HEK293T (cell line): Measurements from ENCODE around the gene CCDC68.

Experiments used
- CTCF ChIA-PET: fragments of 350-600 bp; formaldehyde crosslinking; extraction: SDS; loops from one replicate; lab custom pipeline; 2021; ENCODE audit warnings: antibody characterized with exemption, inconsistent platforms; lab: Yijun Ruan, JAX
- POLR2A ChIA-PET: fragments of 350-600 bp; formaldehyde crosslinking; extraction: SDS; loops from one replicate; lab custom pipeline; 2020; ENCODE audit warnings: antibody characterized with exemption, inconsistent platforms; lab: Yijun Ruan, JAX
- DNase-seq: peaks from one replicate; pipeline ENCODE4 v3.0.0; 2012; ENCODE audit warnings: mixed read lengths; ENCODE audit errors: extremely low spot score
- ARNT ChIP-seq: fragments of 450-650 bp; IDR thresholded peaks from 2 replicates; pipeline ENCODE4 v1.6.1; 2017; ENCODE audit warnings: mild to moderate bottlenecking
- BHLHE40 ChIP-seq: fragments of 450-650 bp; IDR thresholded peaks from 2 replicates; pipeline ENCODE4 v1.6.1; 2016; ENCODE audit warnings: mild to moderate bottlenecking, moderate library complexity, borderline replicate concordance
- CTBP1 ChIP-seq: fragments of 450-650 bp; IDR thresholded peaks from 2 replicates; pipeline ENCODE4 v1.6.1; 2016; ENCODE audit warnings: borderline replicate concordance
- ELF4 ChIP-seq: fragments of 450-650 bp; IDR thresholded peaks from 2 replicates; pipeline ENCODE4 v1.6.1; 2017; ENCODE audit warnings: antibody characterized with exemption
- FOXA1 ChIP-seq: fragments of 450-650 bp; IDR thresholded peaks from 2 replicates; pipeline ENCODE4 v1.6.1; 2016; ENCODE audit warnings: mild to moderate bottlenecking
- FOXK2 ChIP-seq: fragments of 450-650 bp; IDR thresholded peaks from 2 replicates; pipeline ENCODE4 v1.6.1; 2016; ENCODE audit warnings: mild to moderate bottlenecking
- FOXM1 ChIP-seq: fragments of 450-650 bp; IDR thresholded peaks from 2 replicates; pipeline ENCODE4 v1.6.1; 2017; ENCODE audit warnings: mild to moderate bottlenecking, borderline replicate concordance
- HDGF ChIP-seq: fragments of 450-650 bp; IDR thresholded peaks from 2 replicates; pipeline ENCODE4 v1.6.1; 2017; ENCODE audit warnings: antibody characterized with exemption, borderline replicate concordance
- L3MBTL2 ChIP-seq: fragments of 450-650 bp; conservative IDR thresholded peaks from 2 replicates; pipeline ENCODE4 v1.6.1; 2016; ENCODE audit warnings: mild to moderate bottlenecking
- LEF1 ChIP-seq: fragments of 450-650 bp; IDR thresholded peaks from 2 replicates; pipeline ENCODE4 v1.6.1; 2017; ENCODE audit warnings: mild to moderate bottlenecking, borderline replicate concordance
- NFRKB ChIP-seq: fragments of 450-650 bp; IDR thresholded peaks from 2 replicates; pipeline ENCODE4 v1.6.1; 2016; ENCODE audit warnings: mild to moderate bottlenecking, moderate library complexity
- PKNOX1 ChIP-seq: fragments of 450-650 bp; IDR thresholded peaks from 2 replicates; pipeline ENCODE4 v1.6.1; 2016
- SP1 ChIP-seq: fragments of 450-650 bp; IDR thresholded peaks from 2 replicates; pipeline ENCODE4 v1.6.1; 2017
- SUZ12 ChIP-seq: fragments of 450-650 bp; IDR thresholded peaks from 2 replicates; pipeline ENCODE4 v1.6.1; 2016; ENCODE audit warnings: mild to moderate bottlenecking
- TARDBP ChIP-seq: fragments of 450-650 bp; IDR thresholded peaks from 2 replicates; pipeline ENCODE4 v1.6.1; 2016
- ZNF384 ChIP-seq: fragments of 450-650 bp; IDR thresholded peaks from 2 replicates; pipeline ENCODE4 v1.6.1; 2016

The CCDC68 gene

GRCh38 chr18:54931152-54931551 is 28.1 kb downstream of the CCDC68 start:
- no peak for DNase-seq
- no peak for TF ChIP-seq FOXM1
- TF ChIP-seq NFRKB, result no peak
- TF ChIP-seq ARNT, result no peak
- no peak for TF ChIP-seq HDGF
- TF ChIP-seq TARDBP, result no peak
- no peak for TF ChIP-seq CTBP1
- TF ChIP-seq LEF1, result no peak
- no peak for TF ChIP-seq SUZ12
- no peak for TF ChIP-seq L3MBTL2
- no peak for TF ChIP-seq SP1
- no peak for TF ChIP-seq PKNOX1
- TF ChIP-seq ZNF384, result no peak
- CTCF ChIA-PET, result no interaction called here
- POLR2A ChIA-PET, result no interaction called here

GRCh38 chr18:54928236-54928635 is 31.0 kb downstream of the CCDC68 start:
- POLR2A ChIA-PET, result no interaction called here
- DNase-seq, result no peak
- TF ChIP-seq HDGF, result no peak
- no peak for TF ChIP-seq FOXM1
- TF ChIP-seq CTBP1, result no peak
- TF ChIP-seq PKNOX1, result no peak
- no peak for TF ChIP-seq SP1
- TF ChIP-seq FOXA1, result no peak
- no peak for TF ChIP-seq FOXK2
- no peak for TF ChIP-seq ZNF384
- TF ChIP-seq BHLHE40, result no peak
- no peak for TF ChIP-seq NFRKB
- no peak for TF ChIP-seq LEF1
- no peak for TF ChIP-seq ARNT
- TF ChIP-seq SUZ12, result no peak
- TF ChIP-seq L3MBTL2, result no peak
- TF ChIP-seq TARDBP, result no peak
- TF ChIP-seq ELF4, result no peak
- CTCF ChIA-PET, result no interaction called here

DNA sequence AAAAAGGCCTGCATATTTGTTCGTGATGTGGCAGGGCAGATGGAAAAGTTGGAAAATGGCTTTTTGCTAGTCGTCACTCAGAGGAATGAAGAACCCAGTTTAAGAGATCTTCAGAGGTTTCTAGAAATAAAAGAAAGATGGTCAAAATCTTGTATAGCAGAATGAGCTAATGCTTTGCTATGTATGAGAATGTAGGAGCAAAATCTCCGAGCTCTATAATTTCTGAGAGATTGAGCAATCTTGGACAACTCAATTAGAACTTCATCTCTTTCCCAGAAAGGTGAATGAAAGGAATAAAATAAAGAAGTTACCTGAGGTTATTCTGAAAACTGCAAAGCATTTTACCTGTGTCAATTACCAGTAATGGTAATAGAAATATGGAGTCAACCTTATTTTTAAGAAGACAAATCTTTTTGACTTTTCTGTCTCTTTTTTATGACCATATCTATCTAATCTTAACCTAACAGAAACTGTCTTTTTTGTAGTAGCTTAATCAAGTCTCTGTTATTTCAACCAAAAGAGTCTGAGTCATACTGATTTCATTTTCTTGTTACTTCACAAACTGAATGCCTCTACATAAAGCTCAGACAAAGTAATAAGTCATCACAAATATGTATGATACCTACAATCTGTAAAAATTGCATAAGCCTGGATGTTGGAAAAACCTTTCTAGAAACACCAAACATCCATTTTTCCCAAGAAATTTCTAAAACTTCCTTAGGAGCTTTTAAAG is 32.5 kb downstream of the CCDC68 start:
- DNase-seq, result no peak
- POLR2A ChIA-PET, result no interaction called here
- CTCF ChIA-PET, result interaction anchor here (0.6 kb wide), 1 partner anchor 57 kb away, joined by 3 read pairs; no protein-coding TSS in a partner anchor
- TF ChIP-seq NFRKB (no peak), FOXA1 (no peak), LEF1 (no peak), TARDBP (no peak), PKNOX1 (no peak), ARNT (no peak), BHLHE40 (no peak), SP1 (no peak), SUZ12 (no peak)

GRCh38 chr18:54924948-54925347 is 34.3 kb downstream of the CCDC68 start:
- CTCF ChIA-PET, result no interaction called here
- no peak for DNase-seq
- POLR2A ChIA-PET, result no interaction called here
- no peak for TF ChIP-seq FOXM1
- no peak for TF ChIP-seq LEF1
- TF ChIP-seq FOXK2, result no peak
- no peak for TF ChIP-seq CTBP1
- TF ChIP-seq PKNOX1, result no peak
- TF ChIP-seq ZNF384, result no peak
- no peak for TF ChIP-seq L3MBTL2
- TF ChIP-seq HDGF, result no peak
- no peak for TF ChIP-seq TARDBP
- no peak for TF ChIP-seq SP1
- no peak for TF ChIP-seq NFRKB
- no peak for TF ChIP-seq BHLHE40
- no peak for TF ChIP-seq ARNT
- no peak for TF ChIP-seq FOXA1
- TF ChIP-seq SUZ12, result no peak

GRCh38 chr18:54923339-54923956 is 35.8 kb downstream of the CCDC68 start:
- ChIA-PET CTCF (no interaction called here), POLR2A (interaction anchor here (0.8 kb wide), 1 partner anchor 68 kb away, joined by 4 read pairs; no protein-coding TSS in a partner anchor)
- no peak for DNase-seq
- TF ChIP-seq TARDBP (no peak), L3MBTL2 (no peak), FOXM1 (no peak), CTBP1 (no peak), HDGF (no peak), PKNOX1 (no peak), SUZ12 (no peak), BHLHE40 (no peak), ZNF384 (no peak), ELF4 (no peak), FOXA1 (no peak), LEF1 (no peak), ARNT (no peak), FOXK2 (no peak), SP1 (no peak)
